Measurements from ENCODE around the gene DRAP1.

The DRAP1 gene

DNA sequence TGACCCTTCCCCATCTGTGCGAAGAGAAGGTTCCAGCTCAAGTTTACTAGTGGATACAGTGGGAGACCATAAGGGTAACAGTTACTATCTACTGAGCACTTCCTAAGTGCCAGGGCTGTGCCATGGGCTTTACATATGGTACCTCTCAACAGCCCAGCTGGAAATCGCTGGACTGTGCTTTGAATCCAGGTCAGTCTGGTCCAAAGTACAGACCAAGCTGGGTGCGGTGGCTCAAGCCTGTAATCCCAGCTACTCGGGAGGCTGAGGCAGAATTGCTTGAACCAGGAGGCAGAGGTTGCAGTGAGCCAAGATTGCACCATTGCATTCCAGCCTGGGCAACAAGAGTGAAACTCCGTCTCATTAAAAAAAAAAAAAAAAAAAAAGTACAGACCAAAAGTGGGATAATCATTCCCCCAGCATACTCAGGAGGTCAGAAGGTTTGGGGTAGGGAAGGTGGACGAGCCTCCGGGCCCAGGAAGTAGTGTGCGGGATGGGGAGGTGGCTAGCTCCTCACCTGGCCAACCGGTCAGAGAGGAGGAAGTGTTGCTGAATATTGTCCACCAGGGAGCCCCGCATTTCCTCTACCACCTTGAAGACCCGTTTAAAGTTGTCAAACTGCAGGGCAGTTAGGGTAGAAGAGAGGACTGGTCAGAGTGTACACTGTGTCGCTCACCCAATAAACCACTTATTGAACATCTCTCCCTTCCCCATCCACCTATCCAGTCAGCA is 33.3 kb upstream of the DRAP1 start:
- no peak overlapping the region for H3K4me3 ChIP-seq (ENCODE audit: control insufficient read depth, low read depth, low read length)
- TF ChIP-seq, protein P1, sequence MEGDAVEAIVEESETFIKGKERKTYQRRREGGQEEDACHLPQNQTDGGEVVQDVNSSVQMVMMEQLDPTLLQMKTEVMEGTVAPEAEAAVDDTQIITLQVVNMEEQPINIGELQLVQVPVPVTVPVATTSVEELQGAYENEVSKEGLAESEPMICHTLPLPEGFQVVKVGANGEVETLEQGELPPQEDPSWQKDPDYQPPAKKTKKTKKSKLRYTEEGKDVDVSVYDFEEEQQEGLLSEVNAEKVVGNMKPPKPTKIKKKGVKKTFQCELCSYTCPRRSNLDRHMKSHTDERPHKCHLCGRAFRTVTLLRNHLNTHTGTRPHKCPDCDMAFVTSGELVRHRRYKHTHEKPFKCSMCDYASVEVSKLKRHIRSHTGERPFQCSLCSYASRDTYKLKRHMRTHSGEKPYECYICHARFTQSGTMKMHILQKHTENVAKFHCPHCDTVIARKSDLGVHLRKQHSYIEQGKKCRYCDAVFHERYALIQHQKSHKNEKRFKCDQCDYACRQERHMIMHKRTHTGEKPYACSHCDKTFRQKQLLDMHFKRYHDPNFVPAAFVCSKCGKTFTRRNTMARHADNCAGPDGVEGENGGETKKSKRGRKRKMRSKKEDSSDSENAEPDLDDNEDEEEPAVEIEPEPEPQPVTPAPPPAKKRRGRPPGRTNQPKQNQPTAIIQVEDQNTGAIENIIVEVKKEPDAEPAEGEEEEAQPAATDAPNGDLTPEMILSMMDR (IDR thresholded peaks at IDR 0.05; ENCODE audit: control insufficient read depth, insufficient read depth, low read depth, low read length, missing control alignments): no peak
- no peak for DNase-seq (ENCODE audit: low read depth)

DNA sequence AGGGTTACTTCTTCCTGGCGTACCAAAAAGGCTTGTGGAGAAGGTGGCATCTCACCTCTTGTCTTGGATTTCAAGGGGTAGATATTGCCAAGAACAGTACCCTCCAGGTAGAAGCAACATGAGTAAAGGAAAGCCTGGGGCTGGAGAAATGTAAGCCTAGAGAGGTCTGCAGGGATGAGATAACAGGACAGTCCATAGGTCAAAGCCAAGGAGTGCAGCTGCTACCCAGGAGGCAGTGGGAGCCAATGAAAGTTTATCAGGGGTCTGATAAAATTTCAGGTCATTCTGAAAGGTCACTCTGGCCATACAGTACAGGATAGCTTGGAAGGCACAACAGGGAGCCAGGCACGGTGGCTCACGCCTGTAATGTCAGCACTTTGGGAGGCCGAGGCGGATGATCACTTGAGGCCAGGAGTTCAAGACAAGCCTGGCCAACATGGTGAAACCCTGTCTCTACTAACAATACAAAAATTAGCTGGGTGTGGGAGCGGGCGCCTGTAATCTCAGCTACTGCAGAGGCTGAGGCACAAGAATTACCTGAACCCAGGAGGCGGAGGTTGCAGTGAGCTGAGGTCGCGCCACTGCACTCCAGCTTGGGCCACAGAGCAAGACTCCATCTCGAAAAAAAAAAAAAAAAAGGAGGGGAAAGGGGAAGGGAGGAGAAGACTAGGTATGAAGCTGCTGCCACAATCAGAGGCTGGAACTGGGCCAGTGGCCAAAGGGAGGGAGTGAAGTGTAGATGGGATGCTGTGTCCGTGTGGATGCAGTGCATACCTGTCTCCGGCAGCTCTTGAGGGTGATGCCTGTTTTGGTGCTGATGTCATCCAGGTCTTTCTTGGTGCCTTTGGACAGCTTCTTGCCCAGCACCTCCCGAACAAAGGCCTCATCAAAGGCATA is 32.2 kb upstream of the DRAP1 start:
- TF ChIP-seq, protein P1 (IDR thresholded peaks at IDR 0.05; ENCODE audit: control insufficient read depth, insufficient read depth, low read depth, low read length, missing control alignments): no peak
- DNase-seq (ENCODE audit: low read depth): no peak
- peak overlapping the region; percentile 92 for H3K4me3 ChIP-seq (ENCODE audit: control insufficient read depth, low read depth, low read length)

DNA sequence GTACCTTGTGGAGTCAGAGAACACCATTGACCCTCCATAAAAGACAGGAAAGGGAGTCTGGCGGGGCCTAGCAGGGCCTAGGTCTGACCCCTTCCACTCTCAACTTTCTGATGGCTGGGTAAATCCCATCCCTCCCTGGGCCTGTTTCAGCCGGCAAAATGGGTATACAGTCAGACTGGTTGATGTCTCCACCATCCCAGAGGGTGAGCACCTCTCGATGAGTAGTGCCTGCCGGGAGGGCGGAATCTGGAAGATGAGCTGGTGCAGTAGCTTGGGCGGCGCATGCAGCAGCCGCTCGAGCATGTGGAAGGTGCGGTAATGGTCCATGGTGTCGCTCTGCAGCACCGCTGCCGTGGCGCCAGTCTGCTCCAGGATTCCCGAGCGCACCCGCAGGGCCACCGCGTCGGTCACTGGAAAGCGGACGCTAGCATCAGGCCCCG is 31.5 kb upstream of the DRAP1 start:
- TF ChIP-seq, protein P1 (IDR thresholded peaks at IDR 0.05; ENCODE audit: control insufficient read depth, insufficient read depth, low read depth, low read length, missing control alignments): no peak
- no peak for DNase-seq (ENCODE audit: low read depth)
- peak overlapping the region; percentile 92 for H3K4me3 ChIP-seq (ENCODE audit: control insufficient read depth, low read depth, low read length)

DNA sequence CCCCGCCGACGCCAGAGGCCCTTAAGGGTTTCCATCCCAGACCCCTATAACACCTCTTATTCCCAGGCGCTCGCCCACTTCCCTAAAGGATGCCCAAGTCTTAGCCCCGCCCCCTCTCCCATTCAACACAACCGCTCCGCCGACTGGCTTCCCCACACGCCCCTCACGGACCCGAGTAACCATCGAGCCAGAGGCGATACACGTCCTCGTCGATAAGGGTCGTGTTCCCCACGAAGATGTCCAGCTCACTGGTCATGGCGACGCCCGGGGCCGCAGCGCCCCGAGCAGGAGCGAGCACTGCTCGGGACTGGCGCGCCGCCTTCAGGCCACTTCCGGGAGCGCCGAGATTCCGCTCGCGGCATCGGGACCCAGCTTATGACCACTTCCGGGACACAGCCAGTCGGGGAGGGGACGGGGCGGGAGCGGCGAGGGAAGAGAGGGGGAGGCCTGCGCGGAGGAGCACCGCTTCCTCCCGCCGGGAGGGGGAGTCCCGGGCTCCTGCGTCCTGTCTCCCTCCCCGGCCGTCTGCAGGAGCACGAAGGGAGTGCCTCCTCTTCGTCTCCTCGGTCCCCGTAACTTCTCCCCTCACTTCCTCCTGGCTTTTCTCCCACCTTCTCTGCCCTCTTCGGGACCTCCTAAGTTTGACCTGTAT is 30.9 kb upstream of the DRAP1 start, which contains the start of gene FIBP:
Gene FIBP, minus strand, starts transcription at position 309 of the 652 bp plus-strand sequence. Its CDS starts 53 bp downstream, at position 256.
- TF ChIP-seq, protein P1 (IDR thresholded peaks at IDR 0.05; ENCODE audit: control insufficient read depth, insufficient read depth, low read depth, low read length, missing control alignments): peak; percentile 72
- peak within 1 kb of the TSS; percentile 92 for H3K4me3 ChIP-seq (ENCODE audit: control insufficient read depth, low read depth, low read length)
- peak; percentile 87 for DNase-seq (ENCODE audit: low read depth)

DNA sequence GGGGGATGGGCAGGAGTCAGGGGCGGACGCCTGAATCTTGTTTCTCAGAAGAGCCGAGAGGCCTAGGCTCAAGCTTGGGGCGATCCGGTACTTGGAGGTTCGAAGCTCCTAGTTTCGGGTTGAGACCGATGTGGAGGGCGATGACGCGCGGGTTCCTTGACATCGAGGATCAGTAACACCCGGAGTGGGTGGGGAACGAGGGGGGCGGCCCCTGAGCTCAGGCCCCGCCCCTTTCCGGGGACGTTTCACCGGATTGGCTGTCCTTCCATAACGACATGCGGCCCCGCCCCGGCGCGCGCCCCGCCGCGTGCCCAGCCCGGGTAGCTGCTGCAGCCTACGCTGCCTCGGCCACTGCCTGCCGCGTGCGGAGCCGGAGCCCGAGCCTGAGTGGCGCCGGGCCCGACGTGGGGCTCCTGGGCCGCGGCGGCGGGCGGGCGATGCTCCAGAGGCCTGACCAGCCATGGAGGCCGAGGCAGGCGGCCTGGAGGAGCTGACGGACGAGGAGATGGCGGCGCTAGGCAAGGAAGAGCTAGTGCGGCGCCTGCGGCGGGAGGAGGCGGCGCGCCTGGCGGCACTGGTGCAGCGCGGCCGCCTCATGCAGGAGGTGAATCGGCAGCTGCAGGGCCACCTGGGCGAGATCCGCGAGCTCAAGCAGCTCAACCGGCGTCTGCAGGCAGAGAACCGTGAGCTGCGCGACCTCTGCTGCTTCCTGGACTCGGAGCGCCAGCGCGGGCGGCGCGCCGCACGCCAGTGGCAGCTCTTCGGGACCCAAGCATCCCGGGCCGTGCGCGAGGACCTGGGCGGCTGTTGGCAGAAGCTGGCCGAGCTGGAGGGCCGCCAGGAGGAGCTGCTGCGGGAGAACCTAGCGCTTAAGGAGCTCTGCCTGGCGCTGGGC is 28.7 kb upstream of the DRAP1 start, which contains the start of gene CCDC85B:
Gene CCDC85B, plus strand, starts transcription at position 350 of the 895 bp plus-strand sequence. Its CDS starts 111 bp downstream, at position 461.
- peak; percentile 88 for DNase-seq (ENCODE audit: low read depth)
- TF ChIP-seq, protein P1 (IDR thresholded peaks at IDR 0.05; ENCODE audit: control insufficient read depth, insufficient read depth, low read depth, low read length, missing control alignments): no peak
- H3K4me3 ChIP-seq (ENCODE audit: control insufficient read depth, low read depth, low read length): peak within 1 kb of the TSS; percentile 50
